HepG2 (cell line): Measurements from ENCODE around the gene LYST. TPM values are rescaled to one million over a fixed set of nuclear protein-coding genes. Genes with fewer than 3 reads are reported as not detected.
A peak's percentile ranks its signal among the peaks of the same experiment; 100 is the strongest.

ENCODE experiments used
- CEBPB ChIP-seq: IDR thresholded peaks from 2 replicates; pipeline ENCODE4 v1.6.1; 2011; ENCODE audit warnings: low read depth, low read length, improper control_type of control experiment, borderline replicate concordance
- GABPB1 ChIP-seq: IDR thresholded peaks from 2 replicates; pipeline ENCODE4 v1.6.1; 2016; ENCODE audit warnings: mild to moderate bottlenecking, missing genetic modification reagents, moderate library complexity, missing compliant biosample characterization
- MED1 ChIP-seq: sonication (generic); formaldehyde crosslinking; IDR thresholded peaks from 2 replicates; pipeline ENCODE4 v1.4.0; 2020; ENCODE audit warnings: missing genetic modification reagents
- RAD21 ChIP-seq: fragments of 450-650 bp; formaldehyde crosslinking; IDR thresholded peaks from 2 replicates; pipeline ENCODE4 v1.5.0; 2020; ENCODE audit warnings: mild to moderate bottlenecking
- SAFB2 ChIP-seq: sonication (generic); formaldehyde crosslinking; IDR thresholded peaks from 2 replicates; pipeline ENCODE4 v1.5.1; 2020; ENCODE audit warnings: missing genetic modification reagents, low read depth, mild to moderate bottlenecking, borderline replicate concordance
- SIN3B ChIP-seq: fragments of 150-350 bp; IDR thresholded peaks from 2 replicates; pipeline ENCODE4 v1.6.1; 2014; ENCODE audit warnings: low read length
- SP1 ChIP-seq, 2 experiments: fragments of 450-650 bp in 1 of 2; sonication (generic) in 1 of 2; formaldehyde crosslinking in 1 of 2; IDR thresholded peaks; 2 replicates each; pipeline versions ENCODE4 v1.4.0 to v1.6.1; 2016 to 2020; ENCODE audit warnings: missing genetic modification reagents in 1 of 2
- SP2 ChIP-seq: sonication (generic); formaldehyde crosslinking; IDR thresholded peaks from 2 replicates; pipeline ENCODE4 v1.5.1; 2020; ENCODE audit warnings: mild to moderate bottlenecking, missing genetic modification reagents
- UBTF ChIP-seq: sonication (generic); formaldehyde crosslinking; IDR thresholded peaks from 2 replicates; pipeline ENCODE4 v1.4.0; 2020; ENCODE audit warnings: mild to moderate bottlenecking, missing genetic modification reagents
- YEATS4 ChIP-seq: sonication (generic); formaldehyde crosslinking; IDR thresholded peaks from 2 replicates; pipeline ENCODE4 v1.4.0; 2020; ENCODE audit warnings: missing genetic modification reagents, borderline replicate concordance
- YY1 ChIP-seq: IDR thresholded peaks from 2 replicates; pipeline ENCODE4 v1.6.1; 2011; ENCODE audit warnings: low read length, low read depth, moderate library complexity, mild to moderate bottlenecking; ENCODE audit not compliant: insufficient read depth, insufficient replicate concordance
- ZNF160 ChIP-seq: sonication (generic); formaldehyde crosslinking; IDR thresholded peaks from 2 replicates; pipeline ENCODE4 v1.8.0; 2022; ENCODE audit warnings: mild to moderate bottlenecking, inconsistent platforms, missing genetic modification reagents
- ZNF407 ChIP-seq: sonication (generic); formaldehyde crosslinking; IDR thresholded peaks from one replicate; pipeline ENCODE4 v1.5.1; 2020; ENCODE audit warnings: mild to moderate bottlenecking, missing genetic modification reagents; ENCODE audit errors: not compliant biosample characterization
- ZNF431 ChIP-seq: sonication (generic); formaldehyde crosslinking; IDR thresholded peaks from 2 replicates; pipeline ENCODE4 v1.9.0; 2022; ENCODE audit warnings: missing genetic modification reagents, low read depth, mild to moderate bottlenecking, borderline replicate concordance
- ZNF562 ChIP-seq: sonication (generic); formaldehyde crosslinking; IDR thresholded peaks from 2 replicates; pipeline ENCODE4 v1.8.0; 2022; ENCODE audit warnings: missing genetic modification reagents, borderline replicate concordance
- ZNF850 ChIP-seq: sonication (generic); formaldehyde crosslinking; conservative IDR thresholded peaks from 2 replicates; pipeline ENCODE4 v1.9.0; 2021; ENCODE audit warnings: mild to moderate bottlenecking, missing genetic modification reagents
- ZNF883 ChIP-seq: sonication (generic); formaldehyde crosslinking; IDR thresholded peaks from 2 replicates; pipeline ENCODE4 v1.5.1; 2020; ENCODE audit warnings: mild to moderate bottlenecking, missing genetic modification reagents; ENCODE audit errors: not compliant biosample characterization
- polyA plus RNA-seq, 8 experiments: library from polyadenylated mRNA; depleted of rRNA in 3 of 8; stranded (reverse) in 7 of 8; unstranded in 1 of 8; fragments of >200 nt; fragmentation: Illumina TruSeq in 4 of 8; extraction: Trizol in 4 of 8; gene quantifications; 2 replicates each; pipeline versions ENCODE4 v1.2.1 to v1.2.3, GENCODE V29; 2011 to 2016; ENCODE audit warnings: low read depth in 4 of 8, missing spikeins in 1 of 8, mixed read lengths in 1 of 8; ENCODE audit not compliant: insufficient read depth in 1 of 8
- total RNA-seq, 5 experiments: library from RNA; depleted of rRNA; stranded (reverse); fragments of >200 nt; fragmentation: Illumina TruSeq; extraction: Trizol; gene quantifications; 2 replicates each; pipeline ENCODE4 v1.2.3, GENCODE V29; 2016; ENCODE audit warnings: low read depth in 1 of 5

The LYST gene
- total and polyA plus RNA-seq, 2 of the 13 experiments (the other 11 are each of a cell fraction or from before 2014, with no cell fraction given), result 0.91 to 2.5 TPM

GRCh38 chr1:235649368-235650163 is 217.1 kb downstream of the LYST start, which contains the start of gene GNG4 (continued):
- TF ChIP-seq UBTF (CRISPR knock-in tag) (peak; percentile 2; the same call in 1 of the 2 replicates), GABPB1 (CRISPR knock-in tag) (peak; percentile 11; the same call in 1 of the 2 replicates), YEATS4 (CRISPR knock-in tag) (peak; percentile 66; the same call in 1 of the 2 replicates), ZNF883 (CRISPR knock-in tag) (peak; percentile 11), SP2 (CRISPR knock-in tag) (no peak), RAD21 (peak; percentile 9; the same call in 1 of the 2 replicates), SIN3B (no peak), ZNF160 (CRISPR knock-in tag) (no peak), SP1 (IDR thresholded peaks at IDR 0.05) (no peak), SP1 (CRISPR knock-in tag; IDR thresholded peaks at IDR 0.05) (peak; percentile 43; the same call in 1 of the 2 replicates), ZNF407 (CRISPR knock-in tag) (peak; percentile 15), YY1 (peak; percentile 30), SAFB2 (CRISPR knock-in tag) (0 out of 2 replicates have a peak, but pooled peaks have one; percentile 21), CEBPB (no peak), ZNF850 (CRISPR knock-in tag) (0 out of 2 replicates have a peak, but pooled peaks have one; percentile 17), MED1 (no peak), ZNF431 (CRISPR knock-in tag) (0 out of 2 replicates have a peak, but pooled peaks have one; percentile 42), ZNF562 (CRISPR knock-in tag) (0 out of 2 replicates have a peak, but pooled peaks have one; percentile 55)
